ENCODE measurements around the gene NOL6. TPM values are rescaled to one million over a fixed set of nuclear protein-coding genes. Genes with fewer than 3 reads are reported as not detected.

The NOL6 gene
- total RNA-seq, 1 donor from 2014 or later: 34.3 TPM

DNA sequence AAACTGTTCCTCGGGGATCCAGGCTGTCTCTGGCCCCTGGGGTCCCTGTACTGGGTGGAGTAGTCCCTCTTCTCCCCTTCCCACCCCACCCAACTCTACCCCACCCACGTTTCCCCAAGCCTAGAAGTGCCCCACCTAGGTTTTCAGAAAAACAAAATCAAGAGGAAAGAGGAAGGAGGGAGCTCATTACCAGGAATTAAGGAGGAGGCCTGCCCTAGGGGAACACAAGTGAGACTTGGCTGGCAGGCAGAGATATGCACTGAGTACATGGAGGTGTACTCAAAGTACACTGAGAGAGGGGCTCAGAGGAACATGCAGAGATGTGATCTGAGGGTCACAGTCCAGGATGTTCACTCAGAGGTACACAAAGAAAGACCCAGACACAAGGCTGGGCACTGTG is 36.5 kb downstream of the NOL6 start:
- Mint-ChIP-seq H3K27ac (ENCODE audit: unreplicated experiment) (no peak overlapping the region), H3K36me3 (ENCODE audit: unreplicated experiment) (no peaks in the 10 kb centered on the region), H3K4me1 (ENCODE audit: unreplicated experiment) (peaks cover 24% of the 10 kb centered on the region), H3K27me3 (ENCODE audit: unreplicated experiment) (no peaks in the 10 kb centered on the region), H3K4me3 (ENCODE audit: unreplicated experiment) (no peak overlapping the region), H3K9me3 (ENCODE audit: unreplicated experiment) (no peaks in the 10 kb centered on the region)
- DNase-seq (ENCODE audit: extremely low spot score, unreplicated experiment): no peak
- TF ChIP-seq, protein P1, sequence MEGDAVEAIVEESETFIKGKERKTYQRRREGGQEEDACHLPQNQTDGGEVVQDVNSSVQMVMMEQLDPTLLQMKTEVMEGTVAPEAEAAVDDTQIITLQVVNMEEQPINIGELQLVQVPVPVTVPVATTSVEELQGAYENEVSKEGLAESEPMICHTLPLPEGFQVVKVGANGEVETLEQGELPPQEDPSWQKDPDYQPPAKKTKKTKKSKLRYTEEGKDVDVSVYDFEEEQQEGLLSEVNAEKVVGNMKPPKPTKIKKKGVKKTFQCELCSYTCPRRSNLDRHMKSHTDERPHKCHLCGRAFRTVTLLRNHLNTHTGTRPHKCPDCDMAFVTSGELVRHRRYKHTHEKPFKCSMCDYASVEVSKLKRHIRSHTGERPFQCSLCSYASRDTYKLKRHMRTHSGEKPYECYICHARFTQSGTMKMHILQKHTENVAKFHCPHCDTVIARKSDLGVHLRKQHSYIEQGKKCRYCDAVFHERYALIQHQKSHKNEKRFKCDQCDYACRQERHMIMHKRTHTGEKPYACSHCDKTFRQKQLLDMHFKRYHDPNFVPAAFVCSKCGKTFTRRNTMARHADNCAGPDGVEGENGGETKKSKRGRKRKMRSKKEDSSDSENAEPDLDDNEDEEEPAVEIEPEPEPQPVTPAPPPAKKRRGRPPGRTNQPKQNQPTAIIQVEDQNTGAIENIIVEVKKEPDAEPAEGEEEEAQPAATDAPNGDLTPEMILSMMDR (IDR thresholded peaks at IDR 0.05): no peak

DNA sequence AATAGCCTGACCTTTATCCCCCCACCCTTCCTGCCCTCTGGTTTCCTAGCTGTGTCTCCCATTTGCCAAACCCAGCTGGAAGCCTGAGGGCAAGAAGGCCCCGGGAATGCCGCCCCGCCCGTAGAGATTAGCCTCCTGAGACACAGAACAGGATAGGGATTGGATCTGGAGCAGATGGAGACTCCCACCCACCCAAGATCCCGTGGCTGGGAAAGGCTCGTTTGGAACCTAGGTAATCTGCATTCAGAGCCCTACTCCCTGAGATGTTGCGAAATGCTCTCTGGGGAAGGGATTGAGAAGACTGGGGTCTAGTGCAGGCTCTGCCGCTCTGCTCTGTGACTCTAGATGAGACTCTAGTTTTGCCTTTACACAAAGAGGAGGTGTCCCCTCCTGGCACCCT is 37.3 kb downstream of the NOL6 start:
- no peaks in the 10 kb centered on the region for H3K27me3 Mint-ChIP-seq (ENCODE audit: unreplicated experiment)
- TF ChIP-seq, protein P1 (IDR thresholded peaks at IDR 0.05): no peak

DNA sequence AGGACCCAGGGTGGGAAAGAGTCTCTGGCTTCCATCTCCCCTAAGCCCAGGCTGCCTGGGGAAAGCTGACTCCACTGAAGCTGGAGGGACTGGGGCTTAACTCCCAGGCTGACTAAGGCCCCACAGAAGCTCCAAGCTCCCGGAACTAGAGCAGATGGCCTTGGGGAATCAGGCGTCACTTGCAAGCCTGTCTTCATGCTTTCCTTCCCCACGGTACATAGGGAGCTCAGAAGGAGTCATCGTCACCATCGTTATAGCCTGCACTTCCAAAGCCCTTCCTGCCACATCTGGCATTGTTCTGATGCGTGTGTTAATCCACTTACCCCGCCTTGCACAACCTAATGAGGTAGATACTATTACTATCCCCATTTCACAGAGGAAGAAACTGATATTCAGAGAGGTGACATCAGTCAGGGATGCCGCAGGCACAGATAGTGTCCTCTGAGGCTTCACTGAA is 37.9 kb downstream of the NOL6 start:
- no peak overlapping the region for H3K27ac Mint-ChIP-seq (ENCODE audit: unreplicated experiment)
- no peaks in the 10 kb centered on the region for H3K27me3 Mint-ChIP-seq (ENCODE audit: unreplicated experiment)
- H3K4me1 Mint-ChIP-seq (ENCODE audit: unreplicated experiment): peaks cover 20% of the 10 kb centered on the region
- no peaks in the 10 kb centered on the region for H3K36me3 Mint-ChIP-seq (ENCODE audit: unreplicated experiment)
- TF ChIP-seq, protein P1 (IDR thresholded peaks at IDR 0.05): no peak
- no peak overlapping the region for H3K4me3 Mint-ChIP-seq (ENCODE audit: unreplicated experiment)
- no peaks in the 10 kb centered on the region for H3K9me3 Mint-ChIP-seq (ENCODE audit: unreplicated experiment)
- no peak for DNase-seq (ENCODE audit: extremely low spot score, unreplicated experiment)

More for the DNA sequence above, 37.3 kb downstream of the NOL6 start:
- H3K9me3 Mint-ChIP-seq (ENCODE audit: unreplicated experiment): no peaks in the 10 kb centered on the region
- no peak for DNase-seq (ENCODE audit: extremely low spot score, unreplicated experiment)
- H3K4me3 Mint-ChIP-seq (ENCODE audit: unreplicated experiment): no peak overlapping the region
- H3K36me3 Mint-ChIP-seq (ENCODE audit: unreplicated experiment): no peaks in the 10 kb centered on the region
- peaks cover 23% of the 10 kb centered on the region for H3K4me1 Mint-ChIP-seq (ENCODE audit: unreplicated experiment)
- no peak overlapping the region for H3K27ac Mint-ChIP-seq (ENCODE audit: unreplicated experiment)

DNA sequence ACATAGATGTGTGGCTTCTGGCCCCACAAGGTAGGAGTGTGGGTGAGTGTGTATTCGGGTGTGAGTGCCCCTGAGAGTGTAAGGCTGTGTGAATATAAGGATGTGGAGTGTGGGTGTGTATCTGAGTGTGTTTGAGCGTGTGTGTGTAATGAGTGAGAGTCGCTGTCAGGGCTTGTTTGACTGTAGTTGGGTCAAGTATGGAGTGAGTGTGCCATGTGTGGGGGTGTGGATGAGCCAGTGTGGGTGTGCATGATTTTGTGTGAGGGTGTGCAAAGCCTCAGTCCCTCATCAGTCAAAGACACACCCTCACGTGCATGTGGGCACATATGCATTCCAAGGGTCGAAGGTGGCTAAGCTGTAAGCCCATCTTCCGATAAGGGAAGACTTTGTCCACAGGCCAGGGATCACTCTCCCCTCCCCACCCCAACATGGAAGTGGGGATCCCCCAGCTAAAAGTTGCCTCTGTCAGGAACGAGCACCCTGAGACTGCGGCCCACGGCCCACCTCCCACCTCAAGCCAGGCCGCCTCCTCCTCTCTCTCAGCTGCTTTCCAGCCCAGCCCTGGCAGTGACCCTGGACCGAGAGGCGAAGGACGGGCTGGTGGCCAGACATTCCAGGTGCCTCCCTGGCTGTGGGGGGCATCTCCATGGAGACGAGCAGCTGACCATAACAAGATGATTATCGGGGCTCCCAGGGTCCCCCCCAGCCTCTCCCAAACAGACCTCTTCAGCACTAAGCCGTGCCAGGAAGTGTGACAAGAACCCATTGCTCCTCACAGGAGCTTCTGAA is 39.2 kb downstream of the NOL6 start:
- Mint-ChIP-seq H3K27ac (ENCODE audit: unreplicated experiment) (no peak overlapping the region), H3K9me3 (ENCODE audit: unreplicated experiment) (no peaks in the 10 kb centered on the region), H3K4me1 (ENCODE audit: unreplicated experiment) (peaks cover 13% of the 10 kb centered on the region), H3K4me3 (ENCODE audit: unreplicated experiment) (no peak overlapping the region), H3K36me3 (ENCODE audit: unreplicated experiment) (no peaks in the 10 kb centered on the region), H3K27me3 (ENCODE audit: unreplicated experiment) (no peaks in the 10 kb centered on the region)
- TF ChIP-seq, protein P1 (IDR thresholded peaks at IDR 0.05): no peak
- no peak for DNase-seq (ENCODE audit: extremely low spot score, unreplicated experiment)

DNA sequence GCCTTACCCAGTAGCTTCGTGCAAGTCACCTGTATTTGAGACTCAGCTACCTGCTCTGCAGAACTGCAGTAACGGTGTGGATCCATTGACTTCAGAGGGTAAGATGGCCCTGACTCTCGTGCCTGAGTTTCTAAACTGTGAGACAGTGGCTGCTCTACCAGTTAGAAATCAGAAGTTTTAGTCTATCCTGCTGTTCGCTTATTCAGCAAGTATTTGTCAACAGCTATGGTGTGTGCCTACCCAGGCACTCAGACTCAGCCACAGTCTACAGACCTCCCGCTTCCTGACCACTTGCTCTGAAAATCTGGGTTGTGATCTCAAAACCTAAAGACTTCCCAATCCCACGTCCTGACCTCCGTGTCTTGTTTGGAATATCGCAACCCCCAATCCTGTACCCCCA is 39.9 kb downstream of the NOL6 start:
- Mint-ChIP-seq H3K36me3 (ENCODE audit: unreplicated experiment) (no peaks in the 10 kb centered on the region), H3K4me3 (ENCODE audit: unreplicated experiment) (no peak overlapping the region)

More for the DNA sequence above, 39.9 kb downstream of the NOL6 start:
- TF ChIP-seq, protein P1 (IDR thresholded peaks at IDR 0.05): no peak
- H3K4me1 Mint-ChIP-seq (ENCODE audit: unreplicated experiment): peaks cover 11% of the 10 kb centered on the region
- DNase-seq (ENCODE audit: extremely low spot score, unreplicated experiment): no peak
- no peaks in the 10 kb centered on the region for H3K9me3 Mint-ChIP-seq (ENCODE audit: unreplicated experiment)
- no peak overlapping the region for H3K27ac Mint-ChIP-seq (ENCODE audit: unreplicated experiment)
- H3K27me3 Mint-ChIP-seq (ENCODE audit: unreplicated experiment): no peaks in the 10 kb centered on the region

Measured in osteocyte (in vitro differentiated cells).